HepG2 (cell line): ENCODE measurements around the gene NAB1. TPM values are rescaled to one million over a fixed set of nuclear protein-coding genes. Genes with fewer than 3 reads are reported as not detected.
A peak's percentile ranks its signal among the peaks of the same experiment; 100 is the strongest.

Experiments used
- KMT2A ChIP-seq: sonication (generic); formaldehyde crosslinking; IDR thresholded peaks from 2 replicates; pipeline ENCODE4 v1.4.0; 2020; ENCODE audit warnings: missing genetic modification reagents
- MED1 ChIP-seq: sonication (generic); formaldehyde crosslinking; IDR thresholded peaks from 2 replicates; pipeline ENCODE4 v1.4.0; 2020; ENCODE audit warnings: missing genetic modification reagents
- YY1 ChIP-seq: IDR thresholded peaks from 2 replicates; pipeline ENCODE4 v1.6.1; 2011; ENCODE audit warnings: low read length, low read depth, moderate library complexity, mild to moderate bottlenecking; ENCODE audit not compliant: insufficient read depth, insufficient replicate concordance
- ZMYM4 ChIP-seq: sonication (generic); formaldehyde crosslinking; IDR thresholded peaks from 2 replicates; pipeline ENCODE4 v1.8.1; 2023; ENCODE audit warnings: mild to moderate bottlenecking, missing genetic modification reagents
- ZNF207 ChIP-seq: fragments of 450-650 bp; IDR thresholded peaks from 2 replicates; pipeline ENCODE4 v1.6.1; 2016; ENCODE audit warnings: antibody characterized with exemption, borderline replicate concordance
- ZNF275 ChIP-seq: sonication (generic); formaldehyde crosslinking; IDR thresholded peaks from 2 replicates; pipeline ENCODE4 v1.8.0; 2022; ENCODE audit warnings: missing genetic modification reagents, mild to moderate bottlenecking, inconsistent platforms, borderline replicate concordance
- ZXDC ChIP-seq: sonication (generic); formaldehyde crosslinking; IDR thresholded peaks from 2 replicates; pipeline ENCODE4 v1.5.0; 2020; ENCODE audit warnings: mild to moderate bottlenecking, missing genetic modification reagents
- polyA plus RNA-seq, 8 experiments: library from polyadenylated mRNA; depleted of rRNA in 3 of 8; stranded (reverse) in 7 of 8; unstranded in 1 of 8; fragments of >200 nt; fragmentation: Illumina TruSeq in 4 of 8; extraction: Trizol in 4 of 8; gene quantifications; 2 replicates each; pipeline versions ENCODE4 v1.2.1 to v1.2.3, GENCODE V29; 2011 to 2016; ENCODE audit warnings: low read depth in 4 of 8, missing spikeins in 1 of 8, mixed read lengths in 1 of 8; ENCODE audit not compliant: insufficient read depth in 1 of 8
- total RNA-seq, 5 experiments: library from RNA; depleted of rRNA; stranded (reverse); fragments of >200 nt; fragmentation: Illumina TruSeq; extraction: Trizol; gene quantifications; 2 replicates each; pipeline ENCODE4 v1.2.3, GENCODE V29; 2016; ENCODE audit warnings: low read depth in 1 of 5
- TF ChIP-seq, protein P1 (sequence below): sonication (generic); formaldehyde crosslinking; IDR thresholded peaks from 2 replicates; pipeline ENCODE4 v1.9.0; 2021; ENCODE audit warnings: mild to moderate bottlenecking, missing genetic modification reagents
- TF ChIP-seq, protein P2 (sequence below): sonication (generic); formaldehyde crosslinking; IDR thresholded peaks from 2 replicates; pipeline ENCODE4 v1.4.0; 2020; ENCODE audit warnings: missing genetic modification reagents

NAB1 gene
- total and polyA plus RNA-seq, 2 of the 13 experiments (the other 11 are each of a cell fraction or from before 2014, with no cell fraction given) = 24.5 to 46.0 TPM

DNA sequence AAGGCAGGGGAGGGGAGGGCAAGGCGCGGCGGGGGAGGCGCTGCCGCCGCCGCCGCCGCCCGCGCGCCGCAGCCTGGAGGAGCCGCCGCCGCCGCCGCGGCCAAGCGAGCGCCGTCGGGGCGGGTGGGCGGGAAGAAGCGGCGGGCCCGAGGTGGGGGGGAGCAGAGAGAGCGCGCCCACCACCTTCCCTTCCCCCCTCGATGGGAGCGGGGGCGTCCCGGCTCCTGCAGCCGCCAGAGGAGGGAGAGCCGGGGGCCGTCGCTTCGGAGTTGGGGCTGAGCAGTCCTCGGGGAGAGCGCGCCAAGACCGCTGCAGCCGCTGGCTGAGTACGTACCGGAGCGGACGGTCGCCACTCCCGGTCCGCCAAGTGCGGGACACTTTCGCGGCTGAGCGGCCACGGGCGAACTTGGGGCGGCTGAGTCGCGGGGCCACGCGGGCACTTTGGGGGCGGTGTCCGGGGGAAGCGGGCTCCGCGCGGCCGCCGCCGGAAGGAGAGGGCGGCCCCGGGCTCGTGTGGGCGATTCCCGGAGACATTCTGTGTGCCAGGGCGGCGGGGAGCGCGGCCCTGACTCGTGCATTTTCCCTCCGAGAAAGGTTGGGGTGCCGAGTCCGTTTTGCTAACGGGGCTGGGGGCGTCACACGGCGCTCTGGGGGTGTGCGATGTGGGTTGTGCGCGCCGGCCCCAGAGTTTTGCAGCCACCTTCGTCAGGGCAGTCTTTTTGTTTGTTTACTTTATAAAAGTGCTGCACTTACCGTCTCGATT, at the start of gene NAB1 (continued):
- TF ChIP-seq, protein P1, sequence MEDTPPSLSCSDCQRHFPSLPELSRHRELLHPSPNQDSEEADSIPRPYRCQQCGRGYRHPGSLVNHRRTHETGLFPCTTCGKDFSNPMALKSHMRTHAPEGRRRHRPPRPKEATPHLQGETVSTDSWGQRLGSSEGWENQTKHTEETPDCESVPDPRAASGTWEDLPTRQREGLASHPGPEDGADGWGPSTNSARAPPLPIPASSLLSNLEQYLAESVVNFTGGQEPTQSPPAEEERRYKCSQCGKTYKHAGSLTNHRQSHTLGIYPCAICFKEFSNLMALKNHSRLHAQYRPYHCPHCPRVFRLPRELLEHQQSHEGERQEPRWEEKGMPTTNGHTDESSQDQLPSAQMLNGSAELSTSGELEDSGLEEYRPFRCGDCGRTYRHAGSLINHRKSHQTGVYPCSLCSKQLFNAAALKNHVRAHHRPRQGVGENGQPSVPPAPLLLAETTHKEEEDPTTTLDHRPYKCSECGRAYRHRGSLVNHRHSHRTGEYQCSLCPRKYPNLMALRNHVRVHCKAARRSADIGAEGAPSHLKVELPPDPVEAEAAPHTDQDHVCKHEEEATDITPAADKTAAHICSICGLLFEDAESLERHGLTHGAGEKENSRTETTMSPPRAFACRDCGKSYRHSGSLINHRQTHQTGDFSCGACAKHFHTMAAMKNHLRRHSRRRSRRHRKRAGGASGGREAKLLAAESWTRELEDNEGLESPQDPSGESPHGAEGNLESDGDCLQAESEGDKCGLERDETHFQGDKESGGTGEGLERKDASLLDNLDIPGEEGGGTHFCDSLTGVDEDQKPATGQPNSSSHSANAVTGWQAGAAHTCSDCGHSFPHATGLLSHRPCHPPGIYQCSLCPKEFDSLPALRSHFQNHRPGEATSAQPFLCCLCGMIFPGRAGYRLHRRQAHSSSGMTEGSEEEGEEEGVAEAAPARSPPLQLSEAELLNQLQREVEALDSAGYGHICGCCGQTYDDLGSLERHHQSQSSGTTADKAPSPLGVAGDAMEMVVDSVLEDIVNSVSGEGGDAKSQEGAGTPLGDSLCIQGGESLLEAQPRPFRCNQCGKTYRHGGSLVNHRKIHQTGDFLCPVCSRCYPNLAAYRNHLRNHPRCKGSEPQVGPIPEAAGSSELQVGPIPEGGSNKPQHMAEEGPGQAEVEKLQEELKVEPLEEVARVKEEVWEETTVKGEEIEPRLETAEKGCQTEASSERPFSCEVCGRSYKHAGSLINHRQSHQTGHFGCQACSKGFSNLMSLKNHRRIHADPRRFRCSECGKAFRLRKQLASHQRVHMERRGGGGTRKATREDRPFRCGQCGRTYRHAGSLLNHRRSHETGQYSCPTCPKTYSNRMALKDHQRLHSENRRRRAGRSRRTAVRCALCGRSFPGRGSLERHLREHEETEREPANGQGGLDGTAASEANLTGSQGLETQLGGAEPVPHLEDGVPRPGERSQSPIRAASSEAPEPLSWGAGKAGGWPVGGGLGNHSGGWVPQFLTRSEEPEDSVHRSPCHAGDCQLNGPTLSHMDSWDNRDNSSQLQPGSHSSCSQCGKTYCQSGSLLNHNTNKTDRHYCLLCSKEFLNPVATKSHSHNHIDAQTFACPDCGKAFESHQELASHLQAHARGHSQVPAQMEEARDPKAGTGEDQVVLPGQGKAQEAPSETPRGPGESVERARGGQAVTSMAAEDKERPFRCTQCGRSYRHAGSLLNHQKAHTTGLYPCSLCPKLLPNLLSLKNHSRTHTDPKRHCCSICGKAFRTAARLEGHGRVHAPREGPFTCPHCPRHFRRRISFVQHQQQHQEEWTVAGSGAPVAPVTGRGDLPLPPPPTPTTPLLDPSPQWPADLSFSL = no peak
- TF ChIP-seq ZNF207 = no peak
- peak; percentile 48; the same call in 1 of the 2 replicates for TF ChIP-seq MED1 (CRISPR knock-in tag)
- peak; percentile 63 for TF ChIP-seq YY1
- peak; percentile 82; the same call in 1 of the 2 replicates for TF ChIP-seq KMT2A (CRISPR knock-in tag)
- TF ChIP-seq, protein P2, sequence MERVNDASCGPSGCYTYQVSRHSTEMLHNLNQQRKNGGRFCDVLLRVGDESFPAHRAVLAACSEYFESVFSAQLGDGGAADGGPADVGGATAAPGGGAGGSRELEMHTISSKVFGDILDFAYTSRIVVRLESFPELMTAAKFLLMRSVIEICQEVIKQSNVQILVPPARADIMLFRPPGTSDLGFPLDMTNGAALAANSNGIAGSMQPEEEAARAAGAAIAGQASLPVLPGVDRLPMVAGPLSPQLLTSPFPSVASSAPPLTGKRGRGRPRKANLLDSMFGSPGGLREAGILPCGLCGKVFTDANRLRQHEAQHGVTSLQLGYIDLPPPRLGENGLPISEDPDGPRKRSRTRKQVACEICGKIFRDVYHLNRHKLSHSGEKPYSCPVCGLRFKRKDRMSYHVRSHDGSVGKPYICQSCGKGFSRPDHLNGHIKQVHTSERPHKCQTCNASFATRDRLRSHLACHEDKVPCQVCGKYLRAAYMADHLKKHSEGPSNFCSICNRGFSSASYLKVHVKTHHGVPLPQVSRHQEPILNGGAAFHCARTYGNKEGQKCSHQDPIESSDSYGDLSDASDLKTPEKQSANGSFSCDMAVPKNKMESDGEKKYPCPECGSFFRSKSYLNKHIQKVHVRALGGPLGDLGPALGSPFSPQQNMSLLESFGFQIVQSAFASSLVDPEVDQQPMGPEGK = peak; percentile 51; the same call in 1 of the 2 replicates
- TF ChIP-seq ZMYM4 (CRISPR knock-in tag) = 0 out of 2 replicates have a peak, but pooled peaks have one; percentile 29
- no peak for TF ChIP-seq ZXDC (CRISPR knock-in tag)
- TF ChIP-seq ZNF275 (CRISPR knock-in tag) = 0 out of 2 replicates have a peak, but pooled peaks have one; percentile 57
